Endothelial cell of umbilical vein (primary cell): ENCODE measurements around the gene GLRX. TPM values are rescaled to one million over a fixed set of nuclear protein-coding genes. Genes with fewer than 3 reads are reported as not detected.

ENCODE experiments used
- BruUV-seq: library from RNA; stranded (reverse); fragments of 400-500 nt; replicated peaks from 2 replicates; lab custom pipeline; 2021; lab: Mats Ljungman, UMichigan
- CTCF ChIA-PET: fragments of 300-600, 350-600 bp; sonication (Branson Sonifier 250); formaldehyde crosslinking; loops from one replicate; lab custom pipeline; 2021; ENCODE audit warnings: antibody characterized with exemption, inconsistent platforms; lab: Charles Lee
- POLR2A ChIA-PET: fragments of 300-600, 350-600 bp; sonication (Branson Sonifier 250); formaldehyde crosslinking; loops from one replicate; lab custom pipeline; 2021; ENCODE audit warnings: antibody characterized with exemption, inconsistent platforms; lab: Charles Lee
- DNase-seq: peaks from one replicate; pipeline ENCODE4 v3.0.0-alpha.2; 2011; ENCODE audit warnings: low read depth, low spot score
- FAIRE-seq: peaks from 2 replicates; lab custom pipeline; 2011; peaks lifted over from hg19 to GRCh38; lab: Jason Lieb, UNC
- H2AFZ ChIP-seq: 2 replicates; pipeline ENCODE4 v1.6.0; 2012; ENCODE audit warnings: low read depth, low read length, control low read depth, inconsistent platforms
- H3K27ac ChIP-seq: 2 replicates; pipeline ENCODE4 v1.5.1; 2011; ENCODE audit warnings: low read depth, mild to moderate bottlenecking, control low read depth, low read length, moderate library complexity; ENCODE audit not compliant: insufficient read depth
- H3K27me3 ChIP-seq, 2 experiments: 2 replicates each; pipeline versions ENCODE4 v1.6.0 to v1.6.1; 2011; ENCODE audit warnings: low read length in 2 of 2, mixed read lengths in 1 of 2; ENCODE audit not compliant: control insufficient read depth in 2 of 2, insufficient read depth in 2 of 2
- H3K36me3 ChIP-seq, 2 experiments: 2 replicates in 1 of 2; 3 replicates in 1 of 2; pipeline ENCODE4 v1.5.1; 2011; ENCODE audit warnings: low read length in 2 of 2, mild to moderate bottlenecking in 1 of 2, moderate library complexity in 1 of 2; ENCODE audit not compliant: control insufficient read depth in 2 of 2, insufficient read depth in 2 of 2; ENCODE audit errors: extremely low read depth in 1 of 2
- H3K4me1 ChIP-seq: 3 replicates; pipeline ENCODE4 v1.5.1; 2011; ENCODE audit warnings: mild to moderate bottlenecking, low read length; ENCODE audit not compliant: control insufficient read depth, insufficient read depth; ENCODE audit errors: extremely low read depth
- H3K4me2 ChIP-seq: 2 replicates; pipeline ENCODE4 v1.6.1; 2011; ENCODE audit warnings: low read length, control low read depth, mixed read lengths; ENCODE audit not compliant: insufficient read depth
- H3K4me3 ChIP-seq, 3 experiments: fragments of 200-600 bp in 1 of 3; sonication (generic), shearing (Covaris generic) in 1 of 3; replicated peaks in 1 of 3; 2 replicates each; pipeline ENCODE4 v1.5.1; 2011 to 2016; ENCODE audit warnings: control low read depth in 3 of 3, low read length in 3 of 3, mild to moderate bottlenecking in 2 of 3, inconsistent platforms in 1 of 3, low read depth in 1 of 3, moderate library complexity in 1 of 3; ENCODE audit not compliant: insufficient read depth in 1 of 3
- H3K79me2 ChIP-seq: 2 replicates; pipeline ENCODE4 v1.6.0; 2012; ENCODE audit warnings: low read length, inconsistent platforms; ENCODE audit not compliant: control insufficient read depth, insufficient read depth
- H3K9ac ChIP-seq: replicated peaks from 2 replicates; pipeline ENCODE3; 2011; ENCODE audit warnings: low read length, control low read depth; ENCODE audit not compliant: insufficient read depth; ENCODE audit errors: extremely low read depth
- H3K9me1 ChIP-seq: replicated peaks from 3 replicates; pipeline ENCODE4 v1.6.0; 2011; ENCODE audit warnings: mild to moderate bottlenecking, low read length; ENCODE audit not compliant: control insufficient read depth, insufficient read depth; ENCODE audit errors: extremely low read depth
- H3K9me3 ChIP-seq: replicated peaks from 2 replicates; pipeline ENCODE4 v1.5.1; 2012; ENCODE audit warnings: low read length, inconsistent platforms; ENCODE audit not compliant: control insufficient read depth, insufficient read depth
- H4K20me1 ChIP-seq: replicated peaks from 2 replicates; pipeline ENCODE3; 2011; ENCODE audit warnings: mild to moderate bottlenecking, low read length; ENCODE audit not compliant: control insufficient read depth, insufficient read depth; ENCODE audit errors: extremely low read depth
- CTCF ChIP-seq, 2 donors: IDR thresholded peaks; 1 replicate in 1 of 2; 2 replicates in 1 of 2; pipeline ENCODE4 v1.5.1; 2011; ENCODE audit warnings: low read length in 2 of 2, mild to moderate bottlenecking in 2 of 2, moderate library complexity in 2 of 2, control low read depth in 1 of 2, inconsistent platforms in 1 of 2, low read depth in 1 of 2; ENCODE audit not compliant: insufficient read depth in 1 of 2; ENCODE audit errors: extremely low read depth in 1 of 2
- EZH2 ChIP-seq: IDR thresholded peaks from 2 replicates; pipeline ENCODE4 v1.6.1; 2012; ENCODE audit warnings: borderline replicate concordance, low read depth, mild to moderate bottlenecking, moderate library complexity, low read length, inconsistent platforms; ENCODE audit not compliant: severe bottlenecking
- FOS ChIP-seq: IDR thresholded peaks from 2 replicates; pipeline ENCODE4 v1.6.1; 2011; ENCODE audit warnings: mild to moderate bottlenecking, low read length, moderate library complexity, borderline replicate concordance; ENCODE audit not compliant: insufficient read depth
- GATA2 ChIP-seq: IDR thresholded peaks from 2 replicates; pipeline ENCODE4 v1.7.0; 2011; ENCODE audit warnings: low read depth, mild to moderate bottlenecking, moderate library complexity, mixed read lengths, low read length; ENCODE audit not compliant: insufficient read length, insufficient read depth
- JUN ChIP-seq: IDR thresholded peaks from 2 replicates; pipeline ENCODE4 v1.6.1; 2011; ENCODE audit warnings: borderline replicate concordance, low read depth; ENCODE audit not compliant: insufficient read length, insufficient read depth
- MAX ChIP-seq: IDR thresholded peaks from 2 replicates; pipeline ENCODE4 v1.6.1; 2011; ENCODE audit not compliant: insufficient read depth, insufficient read length
- MYC ChIP-seq: IDR thresholded peaks from one replicate; pipeline ENCODE4 v1.6.1; 2011; ENCODE audit warnings: mild to moderate bottlenecking, low read depth, low read length
- POLR2A ChIP-seq: IDR thresholded peaks from 2 replicates; pipeline ENCODE4 v1.6.1; 2012; ENCODE audit warnings: low read depth, mild to moderate bottlenecking, control low read depth, low read length
- POLR2AphosphoS5 ChIP-seq: IDR thresholded peaks from 2 replicates; pipeline ENCODE4 v1.6.1; 2012; ENCODE audit warnings: low read depth, mild to moderate bottlenecking, control low read depth, low read length, moderate library complexity; ENCODE audit not compliant: insufficient read depth
- dilution Hi-C: fragments of 300-500 bp; cut with MboI; formaldehyde crosslinking; loops from one replicate; pipeline ENCODE4 v1.15.0; 2019; ENCODE audit warnings: low sequenced_read_pairs; ENCODE audit not compliant: extremely low pct_ligation_motif_present
- intact Hi-C: fragments of 100-400 bp; cut with micrococcal nuclease; formaldehyde crosslinking; loops from one replicate; pipeline ENCODE4 v1.10.0; 2022
- polyA plus RNA-seq, 4 experiments: library from polyadenylated mRNA; depleted of rRNA in 3 of 4; stranded (reverse) in 3 of 4; unstranded in 1 of 4; fragments of >200 nt; gene quantifications; 2 replicates each; pipeline versions ENCODE4 v1.2.1 to v1.2.3, GENCODE V29; 2011 to 2012; ENCODE audit warnings: missing spikeins in 1 of 4
- total RNA-seq: library from RNA; stranded (reverse); gene quantifications from 2 replicates; pipeline ENCODE4 v1.2.3, GENCODE V29; 2021

Gene GLRX
- total and polyA plus RNA-seq, 2 donors (not counting 3 experiments of a cell fraction or from before 2014, with no cell fraction given), result 14.2 to 40.3 TPM

GRCh38 chr5:95824747-95825146 lies 2.2 kb upstream of the GLRX start:
- Histone ChIP-seq H2AFZ (no peak overlapping the region), H3K9me3 (no peaks in the 10 kb centered on the region), H3K9ac (no peak overlapping the region), H3K9me1 (no peaks in the 10 kb centered on the region), H4K20me1 (no peaks in the 10 kb centered on the region), H3K36me3 (no peaks in the 10 kb centered on the region), H3K27ac (no peak overlapping the region), H3K4me1 (peaks cover 26% of the 10 kb centered on the region), H3K79me2 (no peaks in the 10 kb centered on the region), H3K27me3 (peaks cover 0 to 6% of the 10 kb centered on the region in 2 experiments), H3K4me3 (no peak overlapping the region), H3K4me2 (no peak overlapping the region)
- dilution Hi-C loops (loop anchor here (25.0 kb wide), 1 partner anchor 187 kb away; the partner anchor contains the start of gene RFESD), intact Hi-C loops (loop anchor here (5.0 kb wide), 1 partner anchor 92 kb away; the partner anchor contains the start of gene RHOBTB3)
- TF ChIP-seq JUN (no peak), POLR2AphosphoS5 (no peak), EZH2 (no peak), MYC (no peak), GATA2 (no peak), MAX (no peak), POLR2A (no peak), FOS (no peak), CTCF (IDR thresholded peaks at IDR 0.05; ENCODE audit: extremely low read depth in 1 of 2, insufficient read depth in 1 of 2, low read depth in 1 of 2, low read length in 2 of 2) (no peak)
- no peak for FAIRE-seq
- ChIA-PET POLR2A (no interaction called here), CTCF (interaction anchor here (1.1 to 5.1 kb wide), 4 partner anchors 10 to 180 kb away, joined by 4 to 55 read pairs (median 12); no protein-coding TSS in a partner anchor)
- BruUV-seq, result no TSS peak
- no peak for DNase-seq
